ENCODE results near the gene NPTXR. TPM values are rescaled to one million over a fixed set of nuclear protein-coding genes. Genes with fewer than 3 reads are reported as not detected.

Gene NPTXR
- total RNA-seq, 1 experiment from 2014 or later: 10.4 TPM

DNA sequence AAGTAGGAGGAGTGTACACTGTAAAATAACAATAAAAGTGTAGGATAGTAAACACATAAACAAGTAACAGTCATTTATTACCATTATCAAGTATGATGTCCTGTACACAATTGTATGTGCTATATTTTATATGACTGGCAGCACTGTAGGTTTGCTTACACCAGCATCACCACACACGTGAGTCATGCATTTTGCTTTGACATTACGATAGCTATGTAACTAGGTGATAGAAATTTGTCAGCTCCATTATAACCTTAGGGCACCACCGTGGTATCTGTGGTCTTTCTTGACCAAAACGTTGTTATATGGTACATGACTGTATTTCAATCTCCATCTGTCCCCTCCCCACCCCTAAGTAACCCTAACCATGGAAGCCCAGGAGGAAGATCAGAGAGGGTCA is 51.0 kb downstream of the NPTXR start (continued):
- TF ChIP-seq, protein P1, sequence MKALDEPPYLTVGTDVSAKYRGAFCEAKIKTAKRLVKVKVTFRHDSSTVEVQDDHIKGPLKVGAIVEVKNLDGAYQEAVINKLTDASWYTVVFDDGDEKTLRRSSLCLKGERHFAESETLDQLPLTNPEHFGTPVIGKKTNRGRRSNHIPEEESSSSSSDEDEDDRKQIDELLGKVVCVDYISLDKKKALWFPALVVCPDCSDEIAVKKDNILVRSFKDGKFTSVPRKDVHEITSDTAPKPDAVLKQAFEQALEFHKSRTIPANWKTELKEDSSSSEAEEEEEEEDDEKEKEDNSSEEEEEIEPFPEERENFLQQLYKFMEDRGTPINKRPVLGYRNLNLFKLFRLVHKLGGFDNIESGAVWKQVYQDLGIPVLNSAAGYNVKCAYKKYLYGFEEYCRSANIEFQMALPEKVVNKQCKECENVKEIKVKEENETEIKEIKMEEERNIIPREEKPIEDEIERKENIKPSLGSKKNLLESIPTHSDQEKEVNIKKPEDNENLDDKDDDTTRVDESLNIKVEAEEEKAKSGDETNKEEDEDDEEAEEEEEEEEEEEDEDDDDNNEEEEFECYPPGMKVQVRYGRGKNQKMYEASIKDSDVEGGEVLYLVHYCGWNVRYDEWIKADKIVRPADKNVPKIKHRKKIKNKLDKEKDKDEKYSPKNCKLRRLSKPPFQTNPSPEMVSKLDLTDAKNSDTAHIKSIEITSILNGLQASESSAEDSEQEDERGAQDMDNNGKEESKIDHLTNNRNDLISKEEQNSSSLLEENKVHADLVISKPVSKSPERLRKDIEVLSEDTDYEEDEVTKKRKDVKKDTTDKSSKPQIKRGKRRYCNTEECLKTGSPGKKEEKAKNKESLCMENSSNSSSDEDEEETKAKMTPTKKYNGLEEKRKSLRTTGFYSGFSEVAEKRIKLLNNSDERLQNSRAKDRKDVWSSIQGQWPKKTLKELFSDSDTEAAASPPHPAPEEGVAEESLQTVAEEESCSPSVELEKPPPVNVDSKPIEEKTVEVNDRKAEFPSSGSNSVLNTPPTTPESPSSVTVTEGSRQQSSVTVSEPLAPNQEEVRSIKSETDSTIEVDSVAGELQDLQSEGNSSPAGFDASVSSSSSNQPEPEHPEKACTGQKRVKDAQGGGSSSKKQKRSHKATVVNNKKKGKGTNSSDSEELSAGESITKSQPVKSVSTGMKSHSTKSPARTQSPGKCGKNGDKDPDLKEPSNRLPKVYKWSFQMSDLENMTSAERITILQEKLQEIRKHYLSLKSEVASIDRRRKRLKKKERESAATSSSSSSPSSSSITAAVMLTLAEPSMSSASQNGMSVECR (CRISPR knock-in tag; IDR thresholded peaks at IDR 0.05; ENCODE audit: borderline replicate concordance): no peak

DNA sequence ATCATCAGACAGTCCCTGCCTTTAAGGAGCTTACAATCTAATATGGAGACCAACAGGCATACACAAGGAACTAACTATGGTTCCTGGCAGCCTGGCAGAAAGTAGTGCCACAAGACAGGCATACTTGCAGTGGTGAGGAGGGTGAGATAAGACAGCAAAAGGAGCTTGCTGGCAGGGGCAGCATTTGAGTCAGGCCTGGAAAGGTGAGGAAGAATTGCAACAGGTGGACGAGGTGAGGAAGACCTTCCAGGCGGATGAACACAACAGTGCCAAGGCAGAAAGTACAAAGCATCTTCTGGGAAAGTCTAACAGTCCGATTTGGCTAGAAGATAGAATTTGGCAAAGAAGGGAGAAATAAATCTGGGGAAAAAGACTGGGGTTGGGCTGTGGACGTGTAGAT is 54.2 kb downstream of the NPTXR start:
- ChIA-PET POLR2A (no interaction called here), CTCF (interaction anchor here (0.9 kb wide), 1 partner anchor 21 kb away, joined by 3 read pairs; no protein-coding TSS in a partner anchor)
- no peak for ATAC-seq
- no peak overlapping the region for H3K4me3 Mint-ChIP-seq
- H3K27me3 Mint-ChIP-seq (ENCODE audit: low read depth): no peaks in the 10 kb centered on the region
- no peaks in the 10 kb centered on the region for H3K36me3 Mint-ChIP-seq
- no peaks in the 10 kb centered on the region for H3K9me3 Mint-ChIP-seq
- no peak overlapping the region for H3K27ac Mint-ChIP-seq
- peaks cover 10% of the 10 kb centered on the region for H3K4me1 Mint-ChIP-seq
- DNase-seq (ENCODE audit: low spot score): no peak
- TF ChIP-seq, protein P2, sequence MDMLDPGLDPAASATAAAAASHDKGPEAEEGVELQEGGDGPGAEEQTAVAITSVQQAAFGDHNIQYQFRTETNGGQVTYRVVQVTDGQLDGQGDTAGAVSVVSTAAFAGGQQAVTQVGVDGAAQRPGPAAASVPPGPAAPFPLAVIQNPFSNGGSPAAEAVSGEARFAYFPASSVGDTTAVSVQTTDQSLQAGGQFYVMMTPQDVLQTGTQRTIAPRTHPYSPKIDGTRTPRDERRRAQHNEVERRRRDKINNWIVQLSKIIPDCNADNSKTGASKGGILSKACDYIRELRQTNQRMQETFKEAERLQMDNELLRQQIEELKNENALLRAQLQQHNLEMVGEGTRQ (CRISPR knock-in tag; IDR thresholded peaks at IDR 0.05): no peak
- TF ChIP-seq, protein P3, sequence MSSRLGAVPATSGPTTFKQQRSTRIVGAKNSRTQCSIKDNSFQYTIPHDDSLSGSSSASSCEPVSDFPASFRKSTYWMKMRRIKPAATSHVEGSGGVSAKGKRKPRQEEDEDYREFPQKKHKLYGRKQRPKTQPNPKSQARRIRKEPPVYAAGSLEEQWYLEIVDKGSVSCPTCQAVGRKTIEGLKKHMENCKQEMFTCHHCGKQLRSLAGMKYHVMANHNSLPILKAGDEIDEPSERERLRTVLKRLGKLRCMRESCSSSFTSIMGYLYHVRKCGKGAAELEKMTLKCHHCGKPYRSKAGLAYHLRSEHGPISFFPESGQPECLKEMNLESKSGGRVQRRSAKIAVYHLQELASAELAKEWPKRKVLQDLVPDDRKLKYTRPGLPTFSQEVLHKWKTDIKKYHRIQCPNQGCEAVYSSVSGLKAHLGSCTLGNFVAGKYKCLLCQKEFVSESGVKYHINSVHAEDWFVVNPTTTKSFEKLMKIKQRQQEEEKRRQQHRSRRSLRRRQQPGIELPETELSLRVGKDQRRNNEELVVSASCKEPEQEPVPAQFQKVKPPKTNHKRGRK (CRISPR knock-in tag; IDR thresholded peaks at IDR 0.05; ENCODE audit: borderline replicate concordance): no peak
- TF ChIP-seq ESRRA (CRISPR knock-in tag; IDR thresholded peaks at IDR 0.05; ENCODE audit: borderline replicate concordance): no peak
- TF ChIP-seq, protein P4, sequence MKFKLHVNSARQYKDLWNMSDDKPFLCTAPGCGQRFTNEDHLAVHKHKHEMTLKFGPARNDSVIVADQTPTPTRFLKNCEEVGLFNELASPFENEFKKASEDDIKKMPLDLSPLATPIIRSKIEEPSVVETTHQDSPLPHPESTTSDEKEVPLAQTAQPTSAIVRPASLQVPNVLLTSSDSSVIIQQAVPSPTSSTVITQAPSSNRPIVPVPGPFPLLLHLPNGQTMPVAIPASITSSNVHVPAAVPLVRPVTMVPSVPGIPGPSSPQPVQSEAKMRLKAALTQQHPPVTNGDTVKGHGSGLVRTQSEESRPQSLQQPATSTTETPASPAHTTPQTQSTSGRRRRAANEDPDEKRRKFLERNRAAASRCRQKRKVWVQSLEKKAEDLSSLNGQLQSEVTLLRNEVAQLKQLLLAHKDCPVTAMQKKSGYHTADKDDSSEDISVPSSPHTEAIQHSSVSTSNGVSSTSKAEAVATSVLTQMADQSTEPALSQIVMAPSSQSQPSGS (CRISPR knock-in tag; IDR thresholded peaks at IDR 0.05; ENCODE audit: borderline replicate concordance, low read depth): no peak
- no peak for TF ChIP-seq EMX1 (CRISPR knock-in tag; IDR thresholded peaks at IDR 0.05)
- no peak for TF ChIP-seq MYBL2 (CRISPR knock-in tag; IDR thresholded peaks at IDR 0.05)
- TF ChIP-seq, protein P5, sequence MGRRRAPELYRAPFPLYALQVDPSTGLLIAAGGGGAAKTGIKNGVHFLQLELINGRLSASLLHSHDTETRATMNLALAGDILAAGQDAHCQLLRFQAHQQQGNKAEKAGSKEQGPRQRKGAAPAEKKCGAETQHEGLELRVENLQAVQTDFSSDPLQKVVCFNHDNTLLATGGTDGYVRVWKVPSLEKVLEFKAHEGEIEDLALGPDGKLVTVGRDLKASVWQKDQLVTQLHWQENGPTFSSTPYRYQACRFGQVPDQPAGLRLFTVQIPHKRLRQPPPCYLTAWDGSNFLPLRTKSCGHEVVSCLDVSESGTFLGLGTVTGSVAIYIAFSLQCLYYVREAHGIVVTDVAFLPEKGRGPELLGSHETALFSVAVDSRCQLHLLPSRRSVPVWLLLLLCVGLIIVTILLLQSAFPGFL (CRISPR knock-in tag; IDR thresholded peaks at IDR 0.05; ENCODE audit: borderline replicate concordance): no peak
- TF ChIP-seq, protein P6, sequence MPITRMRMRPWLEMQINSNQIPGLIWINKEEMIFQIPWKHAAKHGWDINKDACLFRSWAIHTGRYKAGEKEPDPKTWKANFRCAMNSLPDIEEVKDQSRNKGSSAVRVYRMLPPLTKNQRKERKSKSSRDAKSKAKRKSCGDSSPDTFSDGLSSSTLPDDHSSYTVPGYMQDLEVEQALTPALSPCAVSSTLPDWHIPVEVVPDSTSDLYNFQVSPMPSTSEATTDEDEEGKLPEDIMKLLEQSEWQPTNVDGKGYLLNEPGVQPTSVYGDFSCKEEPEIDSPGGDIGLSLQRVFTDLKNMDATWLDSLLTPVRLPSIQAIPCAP (CRISPR knock-in tag; IDR thresholded peaks at IDR 0.05): no peak
- TF ChIP-seq ZNF232 (CRISPR knock-in tag; IDR thresholded peaks at IDR 0.05): no peak

DNA sequence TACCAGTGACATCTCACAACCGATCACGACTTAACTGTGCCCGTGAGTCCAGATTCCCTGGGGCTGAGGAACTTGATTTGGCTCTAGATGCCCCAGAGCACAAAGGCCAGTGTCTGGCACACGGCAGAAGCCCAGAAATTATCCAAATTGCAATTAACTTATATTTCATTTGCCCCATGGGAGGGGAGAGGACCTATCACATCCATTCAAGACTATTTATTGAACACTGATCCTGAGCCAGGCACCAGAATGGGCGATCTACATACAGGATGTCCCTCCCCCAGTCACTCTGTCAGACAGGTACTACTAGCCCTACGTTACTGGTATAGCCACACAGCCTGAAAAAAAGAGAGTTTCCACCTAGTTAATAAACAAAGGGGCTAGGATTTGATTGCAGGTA is 55.0 kb downstream of the NPTXR start:
- H3K4me3 Mint-ChIP-seq: no peak overlapping the region
- ChIA-PET CTCF (interaction anchor here (0.9 kb wide), 1 partner anchor 20 kb away, joined by 3 read pairs; no protein-coding TSS in a partner anchor), POLR2A (no interaction called here)
- ATAC-seq: no peak
- H3K27ac Mint-ChIP-seq: no peak overlapping the region
- H3K4me1 Mint-ChIP-seq: peaks cover 6% of the 10 kb centered on the region
- H3K27me3 Mint-ChIP-seq (ENCODE audit: low read depth): no peaks in the 10 kb centered on the region
- no peaks in the 10 kb centered on the region for H3K36me3 Mint-ChIP-seq
- no peaks in the 10 kb centered on the region for H3K9me3 Mint-ChIP-seq
- no peak for DNase-seq (ENCODE audit: low spot score)
- TF ChIP-seq, protein P7, sequence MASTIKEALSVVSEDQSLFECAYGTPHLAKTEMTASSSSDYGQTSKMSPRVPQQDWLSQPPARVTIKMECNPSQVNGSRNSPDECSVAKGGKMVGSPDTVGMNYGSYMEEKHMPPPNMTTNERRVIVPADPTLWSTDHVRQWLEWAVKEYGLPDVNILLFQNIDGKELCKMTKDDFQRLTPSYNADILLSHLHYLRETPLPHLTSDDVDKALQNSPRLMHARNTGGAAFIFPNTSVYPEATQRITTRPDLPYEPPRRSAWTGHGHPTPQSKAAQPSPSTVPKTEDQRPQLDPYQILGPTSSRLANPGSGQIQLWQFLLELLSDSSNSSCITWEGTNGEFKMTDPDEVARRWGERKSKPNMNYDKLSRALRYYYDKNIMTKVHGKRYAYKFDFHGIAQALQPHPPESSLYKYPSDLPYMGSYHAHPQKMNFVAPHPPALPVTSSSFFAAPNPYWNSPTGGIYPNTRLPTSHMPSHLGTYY (CRISPR knock-in tag; IDR thresholded peaks at IDR 0.05): no peak
- no peak for TF ChIP-seq MXD4 (CRISPR knock-in tag; IDR thresholded peaks at IDR 0.05; ENCODE audit: borderline replicate concordance)
- TF ChIP-seq ZNF232 (CRISPR knock-in tag; IDR thresholded peaks at IDR 0.05): no peak
- TF ChIP-seq TCF7 (CRISPR knock-in tag; IDR thresholded peaks at IDR 0.05; ENCODE audit: low read depth): no peak
- TF ChIP-seq OVOL2 (CRISPR knock-in tag; IDR thresholded peaks at IDR 0.05; ENCODE audit: borderline replicate concordance): no peak
- TF ChIP-seq, protein P4 (CRISPR knock-in tag; IDR thresholded peaks at IDR 0.05; ENCODE audit: borderline replicate concordance, low read depth): no peak
- TF ChIP-seq, protein P8, sequence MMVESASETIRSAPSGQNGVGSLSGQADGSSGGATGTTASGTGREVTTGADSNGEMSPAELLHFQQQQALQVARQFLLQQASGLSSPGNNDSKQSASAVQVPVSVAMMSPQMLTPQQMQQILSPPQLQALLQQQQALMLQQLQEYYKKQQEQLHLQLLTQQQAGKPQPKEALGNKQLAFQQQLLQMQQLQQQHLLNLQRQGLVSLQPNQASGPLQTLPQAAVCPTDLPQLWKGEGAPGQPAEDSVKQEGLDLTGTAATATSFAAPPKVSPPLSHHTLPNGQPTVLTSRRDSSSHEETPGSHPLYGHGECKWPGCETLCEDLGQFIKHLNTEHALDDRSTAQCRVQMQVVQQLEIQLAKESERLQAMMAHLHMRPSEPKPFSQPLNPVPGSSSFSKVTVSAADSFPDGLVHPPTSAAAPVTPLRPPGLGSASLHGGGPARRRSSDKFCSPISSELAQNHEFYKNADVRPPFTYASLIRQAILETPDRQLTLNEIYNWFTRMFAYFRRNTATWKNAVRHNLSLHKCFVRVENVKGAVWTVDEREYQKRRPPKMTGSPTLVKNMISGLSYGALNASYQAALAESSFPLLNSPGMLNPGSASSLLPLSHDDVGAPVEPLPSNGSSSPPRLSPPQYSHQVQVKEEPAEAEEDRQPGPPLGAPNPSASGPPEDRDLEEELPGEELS (CRISPR knock-in tag; IDR thresholded peaks at IDR 0.05): no peak
- no peak for TF ChIP-seq ZNF671 (CRISPR knock-in tag; IDR thresholded peaks at IDR 0.05)

Data from WTC11 (cell line).